C4-2B (cell line): ENCODE measurements around the gene ZFP2.

Experiments used
- H3K27ac ChIP-seq: fragments of 450-650 bp; 2 replicates; pipeline ENCODE4 v1.5.1; 2017
- CTCF ChIP-seq: fragments of 450-650 bp; conservative IDR thresholded peaks from 2 replicates; pipeline ENCODE4 v1.5.1; 2017; ENCODE audit warnings: mild to moderate bottlenecking
- ZFX ChIP-seq: fragments of 450-650 bp; IDR thresholded peaks from 2 replicates; pipeline ENCODE4 v1.6.1; 2017

The ZFP2 gene

GRCh38 chr5:178931846-178932760, 36.4 kb downstream of the ZFP2 start:
- no peak for TF ChIP-seq ZFX
- no peak for TF ChIP-seq CTCF
- no peak overlapping the region for H3K27ac ChIP-seq

DNA sequence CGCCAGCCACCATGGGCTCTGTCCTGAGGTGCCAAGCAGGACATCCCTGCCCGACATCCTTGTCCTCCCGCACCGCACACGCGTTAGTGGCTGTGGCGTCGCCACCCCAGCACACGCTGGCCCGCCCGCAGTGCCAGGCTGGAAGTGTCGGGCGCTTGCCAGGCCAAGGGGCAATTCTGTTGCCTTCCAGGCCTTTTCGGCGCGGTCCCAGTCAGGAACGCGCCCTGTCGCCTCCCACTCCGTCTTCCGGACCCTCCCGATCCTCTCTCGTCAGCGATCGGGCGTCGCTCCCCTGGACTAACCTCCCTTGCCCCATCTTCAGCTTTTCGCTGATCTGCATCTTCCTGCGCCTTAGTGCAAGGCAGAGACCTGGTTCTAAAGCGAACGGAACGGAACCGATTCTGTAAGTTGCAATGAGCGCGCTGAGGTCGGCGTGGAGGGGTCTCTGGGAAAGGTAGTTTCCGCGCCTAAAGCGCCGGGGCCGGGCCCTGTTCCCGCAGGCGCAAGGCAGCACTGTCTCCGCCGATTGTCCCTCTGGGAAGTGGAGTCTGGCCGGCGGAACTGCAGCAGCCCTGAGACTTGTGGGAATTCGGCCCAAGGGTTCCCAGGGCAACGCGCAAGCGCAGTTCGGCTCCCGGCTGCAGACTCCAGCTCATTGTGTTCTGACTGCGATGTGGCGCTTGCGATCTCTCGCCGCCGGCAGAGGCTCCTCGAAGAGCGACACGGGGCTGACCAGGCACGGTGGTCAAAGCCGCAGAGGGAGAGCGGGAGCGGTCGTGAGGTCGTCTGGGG, 45.1 kb downstream of the ZFP2 start, which contains the start of gene ZNF454:
Gene ZNF454, plus strand, starts transcription at position 630 of the 792 bp plus-strand sequence. CDS start 1,594 bp downstream, outside the sequence.
- peak within 1 kb of the TSS; percentile 41 for H3K27ac ChIP-seq
- TF ChIP-seq ZFX (peak; percentile 29), CTCF (no peak)

DNA sequence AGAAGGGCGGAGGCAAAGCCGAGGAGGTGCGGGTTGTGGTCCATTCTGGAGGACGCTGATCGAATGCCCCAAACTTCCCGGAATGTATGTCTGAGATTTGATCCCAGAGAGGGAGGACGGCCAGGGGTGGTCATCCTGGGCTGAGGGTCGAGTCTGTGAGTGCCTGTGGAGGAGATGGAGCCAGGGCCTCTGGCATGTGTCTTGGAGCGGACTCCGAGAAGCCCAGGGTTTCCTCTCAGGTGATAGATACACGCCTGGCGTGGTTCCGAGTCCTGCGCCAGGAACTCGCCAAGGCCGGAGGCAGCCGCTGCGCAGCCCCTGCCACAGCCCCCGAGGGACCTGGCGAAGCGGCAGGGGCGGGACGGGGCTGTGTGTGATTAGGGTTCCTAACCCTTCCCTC, 45.6 kb downstream of the ZFP2 start:
- H3K27ac ChIP-seq = peak overlapping the region; percentile 41

GRCh38 chr5:178965465-178966055, 69.8 kb downstream of the ZFP2 start:
- TF ChIP-seq ZFX (no peak), CTCF (no peak)
- no peak overlapping the region for H3K27ac ChIP-seq

More for the DNA sequence above, 45.6 kb downstream of the ZFP2 start:
- no peak for TF ChIP-seq ZFX
- TF ChIP-seq CTCF = no peak

- TF ChIP-seq CTCF = no peak
- TF ChIP-seq ZFX = no peak
- H3K27ac ChIP-seq = no peak overlapping the region
Measured at GRCh38 chr5:178981381-178981780, 85.7 kb downstream of the ZFP2 start.
